WTC11 (cell line): ENCODE measurements around the gene PPP6R1. TPM values are rescaled to one million over a fixed set of nuclear protein-coding genes. Genes with fewer than 3 reads are reported as not detected.

ENCODE experiments used
- ATAC-seq: fragments of 200-7000 bp; cut with Tn5 transposase; 2 replicates; pipeline ENCODE4 v1.10.0; 2021; ENCODE audit warnings: mild to moderate bottlenecking, moderate library complexity
- CTCF ChIA-PET: fragments of 300-600 bp; sonication (Branson Sonifier 250); formaldehyde crosslinking; loops from one replicate; lab custom pipeline; 2021; ENCODE audit warnings: antibody characterized with exemption; lab: Charles Lee
- POLR2A ChIA-PET: fragments of 350-600 bp; sonication (Branson Sonifier 250); formaldehyde crosslinking; loops from one replicate; lab custom pipeline; 2021; ENCODE audit warnings: antibody characterized with exemption; lab: Charles Lee
- DNase-seq: peaks from one replicate; pipeline ENCODE4 v3.0.0; 2021; ENCODE audit warnings: low spot score
- H3K27ac Mint-ChIP-seq: 2 replicates; pipeline ENCODE4 v1.8.0; 2021; ENCODE audit warnings: mixed read lengths
- H3K27me3 Mint-ChIP-seq: 2 replicates; pipeline ENCODE4 v1.8.0; 2021; ENCODE audit warnings: low read depth, mild to moderate bottlenecking, moderate library complexity, mixed read lengths
- H3K36me3 Mint-ChIP-seq: 2 replicates; pipeline ENCODE4 v1.8.0; 2021; ENCODE audit warnings: mixed read lengths
- H3K4me1 Mint-ChIP-seq: 2 replicates; pipeline ENCODE4 v1.8.0; 2022; ENCODE audit warnings: mixed read lengths
- H3K4me3 Mint-ChIP-seq: 2 replicates; pipeline ENCODE4 v1.8.0; 2021; ENCODE audit warnings: mild to moderate bottlenecking, moderate library complexity, mixed read lengths
- H3K9me3 Mint-ChIP-seq: 2 replicates; pipeline ENCODE4 v1.8.0; 2021; ENCODE audit warnings: mixed read lengths
- ATF1 ChIP-seq: sonication (generic); formaldehyde crosslinking; IDR thresholded peaks from 2 replicates; pipeline ENCODE4 v1.8.1; 2023; ENCODE audit warnings: mild to moderate bottlenecking, moderate library complexity, missing genetic modification reagents
- ATF2 ChIP-seq: sonication (generic); formaldehyde crosslinking; IDR thresholded peaks from 2 replicates; pipeline ENCODE4 v1.8.1; 2022; ENCODE audit warnings: low read depth, missing genetic modification reagents, borderline replicate concordance
- CREB1 ChIP-seq: sonication (generic); formaldehyde crosslinking; IDR thresholded peaks from 2 replicates; pipeline ENCODE4 v1.8.0; 2023; ENCODE audit warnings: mild to moderate bottlenecking, missing genetic modification reagents
- CTCF ChIP-seq: fragments of 200-600 bp; IDR thresholded peaks from 2 replicates; pipeline ENCODE4 v1.8.0; 2022; ENCODE audit warnings: antibody characterized with exemption
- EMX1 ChIP-seq: fragments of 250-450 bp; sonication (Bioruptor Pico); IDR thresholded peaks from 2 replicates; pipeline ENCODE4 v1.8.0; 2021; ENCODE audit warnings: mild to moderate bottlenecking
- FOXJ3 ChIP-seq: sonication (generic); formaldehyde crosslinking; IDR thresholded peaks from 2 replicates; pipeline ENCODE4 v1.9.0; 2021; ENCODE audit warnings: missing genetic modification reagents, mild to moderate bottlenecking, borderline replicate concordance
- GTF2I ChIP-seq: fragments of 250-450 bp; sonication (Bioruptor Pico); conservative IDR thresholded peaks from 2 replicates; pipeline ENCODE4 v1.4.0; 2021; ENCODE audit warnings: mild to moderate bottlenecking
- HMGA2 ChIP-seq: fragments of 250-450 bp; sonication (Bioruptor Pico); IDR thresholded peaks from 2 replicates; pipeline ENCODE4 v1.4.0; 2021; ENCODE audit warnings: mild to moderate bottlenecking, moderate library complexity
- IRF2 ChIP-seq: sonication (generic); formaldehyde crosslinking; IDR thresholded peaks from 2 replicates; pipeline ENCODE4 v1.8.0; 2022; ENCODE audit warnings: low read depth, missing genetic modification reagents, borderline replicate concordance
- NFYB ChIP-seq: sonication (generic); formaldehyde crosslinking; conservative IDR thresholded peaks from 2 replicates; pipeline ENCODE4 v1.8.0; 2022; ENCODE audit warnings: low read depth, missing genetic modification reagents
- NR3C1 ChIP-seq: sonication (generic); formaldehyde crosslinking; conservative IDR thresholded peaks from 2 replicates; pipeline ENCODE4 v1.8.1; 2023; ENCODE audit warnings: low read depth, mild to moderate bottlenecking, missing genetic modification reagents
- TP53 ChIP-seq: sonication (generic); formaldehyde crosslinking; IDR thresholded peaks from 2 replicates; pipeline ENCODE4 v1.8.1; 2023; ENCODE audit warnings: mild to moderate bottlenecking, missing genetic modification reagents
- ZNF121 ChIP-seq: sonication (generic); formaldehyde crosslinking; IDR thresholded peaks from 2 replicates; pipeline ENCODE4 v1.8.0; 2023; ENCODE audit warnings: missing genetic modification reagents
- ZNF263 ChIP-seq: sonication (generic); formaldehyde crosslinking; IDR thresholded peaks from 2 replicates; pipeline ENCODE4 v1.8.1; 2022; ENCODE audit warnings: low read depth, mild to moderate bottlenecking, moderate library complexity, missing genetic modification reagents
- ZNF317 ChIP-seq: sonication (generic); formaldehyde crosslinking; IDR thresholded peaks from 2 replicates; pipeline ENCODE4 v1.8.1; 2023; ENCODE audit warnings: low read depth, mild to moderate bottlenecking, moderate library complexity, missing genetic modification reagents, borderline replicate concordance
- ZNF423 ChIP-seq: fragments of 250-450 bp; sonication (Bioruptor Pico); IDR thresholded peaks from 2 replicates; pipeline ENCODE4 v2.1.2; 2022; ENCODE audit warnings: mild to moderate bottlenecking, moderate library complexity
- ZNF425 ChIP-seq: fragments of 250-450 bp; sonication (Bioruptor Pico); conservative IDR thresholded peaks from 2 replicates; pipeline ENCODE4 v1.9.0; 2021; ENCODE audit warnings: mild to moderate bottlenecking
- ZNF512 ChIP-seq: sonication (generic); formaldehyde crosslinking; IDR thresholded peaks from 2 replicates; pipeline ENCODE4 v1.8.1; 2022; ENCODE audit warnings: missing genetic modification reagents, borderline replicate concordance
- total RNA-seq: library from RNA; stranded (reverse); gene quantifications from 3 replicates; pipeline ENCODE4 v1.2.3, GENCODE V29; 2021
- TF ChIP-seq, protein P1 (sequence below): sonication (generic); formaldehyde crosslinking; IDR thresholded peaks from 2 replicates; pipeline ENCODE4 v1.8.0; 2022; ENCODE audit warnings: mild to moderate bottlenecking, missing genetic modification reagents
- TF ChIP-seq, protein P2 (sequence below): sonication (generic); formaldehyde crosslinking; IDR thresholded peaks from 2 replicates; pipeline ENCODE4 v1.8.1; 2023; ENCODE audit warnings: mild to moderate bottlenecking, missing genetic modification reagents, moderate library complexity
- TF ChIP-seq, protein P3 (sequence below): sonication (generic); formaldehyde crosslinking; IDR thresholded peaks from 2 replicates; pipeline ENCODE4 v1.8.1; 2023; ENCODE audit warnings: mild to moderate bottlenecking, missing genetic modification reagents, borderline replicate concordance
- TF ChIP-seq, protein P4 (sequence below): fragments of 250-450 bp; sonication (Bioruptor Pico); IDR thresholded peaks from 2 replicates; pipeline ENCODE4 v2.1.2; 2022; ENCODE audit warnings: mild to moderate bottlenecking, moderate library complexity

PPP6R1 gene
- total RNA-seq, 1 experiment from 2014 or later: 91.8 TPM

DNA sequence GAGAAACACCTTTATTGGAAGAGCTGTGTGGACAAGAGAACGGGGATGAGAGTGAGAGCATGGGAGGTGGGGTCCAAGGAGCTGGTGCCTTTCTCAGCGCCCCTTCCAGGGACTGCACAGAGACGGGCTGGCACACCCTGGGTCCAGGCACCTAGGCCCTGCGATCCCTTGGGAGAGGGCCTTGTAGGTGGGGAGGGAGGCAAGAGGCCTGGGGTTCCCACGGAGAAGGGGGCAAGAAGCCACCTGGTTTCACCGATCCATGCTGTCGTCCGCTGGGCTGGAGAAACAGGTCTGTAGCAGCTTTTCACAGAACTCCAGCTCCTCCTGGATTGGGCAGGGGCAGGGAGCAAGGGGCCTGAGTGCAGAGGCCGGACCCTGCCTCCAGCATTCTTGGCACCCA lies 3.5 kb upstream of the PPP6R1 start (continued):
- TF ChIP-seq, protein P1, sequence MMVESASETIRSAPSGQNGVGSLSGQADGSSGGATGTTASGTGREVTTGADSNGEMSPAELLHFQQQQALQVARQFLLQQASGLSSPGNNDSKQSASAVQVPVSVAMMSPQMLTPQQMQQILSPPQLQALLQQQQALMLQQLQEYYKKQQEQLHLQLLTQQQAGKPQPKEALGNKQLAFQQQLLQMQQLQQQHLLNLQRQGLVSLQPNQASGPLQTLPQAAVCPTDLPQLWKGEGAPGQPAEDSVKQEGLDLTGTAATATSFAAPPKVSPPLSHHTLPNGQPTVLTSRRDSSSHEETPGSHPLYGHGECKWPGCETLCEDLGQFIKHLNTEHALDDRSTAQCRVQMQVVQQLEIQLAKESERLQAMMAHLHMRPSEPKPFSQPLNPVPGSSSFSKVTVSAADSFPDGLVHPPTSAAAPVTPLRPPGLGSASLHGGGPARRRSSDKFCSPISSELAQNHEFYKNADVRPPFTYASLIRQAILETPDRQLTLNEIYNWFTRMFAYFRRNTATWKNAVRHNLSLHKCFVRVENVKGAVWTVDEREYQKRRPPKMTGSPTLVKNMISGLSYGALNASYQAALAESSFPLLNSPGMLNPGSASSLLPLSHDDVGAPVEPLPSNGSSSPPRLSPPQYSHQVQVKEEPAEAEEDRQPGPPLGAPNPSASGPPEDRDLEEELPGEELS (CRISPR knock-in tag): no peak
- no peak for TF ChIP-seq IRF2 (CRISPR knock-in tag)
- TF ChIP-seq NR3C1 (CRISPR knock-in tag): no peak
- no peak for TF ChIP-seq ATF1 (CRISPR knock-in tag)
- TF ChIP-seq ZNF512: no peak
- no peak for TF ChIP-seq ATF2
- TF ChIP-seq ZNF317: no peak
- no peak for TF ChIP-seq FOXJ3 (CRISPR knock-in tag)
- TF ChIP-seq HMGA2 (CRISPR knock-in tag): no peak
- no peak for TF ChIP-seq ZNF425 (CRISPR knock-in tag)
- no peak for TF ChIP-seq TP53 (CRISPR knock-in tag)
- no peak for TF ChIP-seq GTF2I (CRISPR knock-in tag)
- TF ChIP-seq EMX1 (CRISPR knock-in tag): no peak

GRCh38 chr19:55261671-55262126 lies 2.9 kb upstream of the PPP6R1 start:
- ATAC-seq: no peak
- H3K27me3 Mint-ChIP-seq: no peaks in the 10 kb centered on the region
- H3K36me3 Mint-ChIP-seq: peaks cover 9% of the 10 kb centered on the region
- peaks cover 10% of the 10 kb centered on the region for H3K9me3 Mint-ChIP-seq
- peak overlapping the region; percentile 9; the same call in 1 of the 2 replicates for H3K27ac Mint-ChIP-seq
- H3K4me1 Mint-ChIP-seq: peaks cover 22% of the 10 kb centered on the region
- H3K4me3 Mint-ChIP-seq: no peak overlapping the region
- CTCF ChIA-PET: interaction anchor here (0.6 to 1.1 kb wide), 3 partner anchors 86 to 339 kb away, joined by 3 to 5 read pairs (median 3); partner anchors contain the start of gene ZNF524
- DNase-seq: peak; percentile 43
- POLR2A ChIA-PET: interaction anchor here (0.7 to 1.2 kb wide), 2 partner anchors 45 to 122 kb away, joined by 3 read pairs; partner anchors contain the start of gene TMEM238
- TF ChIP-seq, protein P2, sequence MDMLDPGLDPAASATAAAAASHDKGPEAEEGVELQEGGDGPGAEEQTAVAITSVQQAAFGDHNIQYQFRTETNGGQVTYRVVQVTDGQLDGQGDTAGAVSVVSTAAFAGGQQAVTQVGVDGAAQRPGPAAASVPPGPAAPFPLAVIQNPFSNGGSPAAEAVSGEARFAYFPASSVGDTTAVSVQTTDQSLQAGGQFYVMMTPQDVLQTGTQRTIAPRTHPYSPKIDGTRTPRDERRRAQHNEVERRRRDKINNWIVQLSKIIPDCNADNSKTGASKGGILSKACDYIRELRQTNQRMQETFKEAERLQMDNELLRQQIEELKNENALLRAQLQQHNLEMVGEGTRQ (CRISPR knock-in tag): peak; percentile 65
- TF ChIP-seq CREB1 (CRISPR knock-in tag) (no peak), TP53 (CRISPR knock-in tag) (no peak), CTCF (no peak), NFYB (CRISPR knock-in tag) (peak; percentile 66), ZNF121 (CRISPR knock-in tag) (no peak), HMGA2 (CRISPR knock-in tag) (no peak), ZNF423 (CRISPR knock-in tag) (no peak), ZNF263 (CRISPR knock-in tag) (no peak)
- TF ChIP-seq, protein P3, sequence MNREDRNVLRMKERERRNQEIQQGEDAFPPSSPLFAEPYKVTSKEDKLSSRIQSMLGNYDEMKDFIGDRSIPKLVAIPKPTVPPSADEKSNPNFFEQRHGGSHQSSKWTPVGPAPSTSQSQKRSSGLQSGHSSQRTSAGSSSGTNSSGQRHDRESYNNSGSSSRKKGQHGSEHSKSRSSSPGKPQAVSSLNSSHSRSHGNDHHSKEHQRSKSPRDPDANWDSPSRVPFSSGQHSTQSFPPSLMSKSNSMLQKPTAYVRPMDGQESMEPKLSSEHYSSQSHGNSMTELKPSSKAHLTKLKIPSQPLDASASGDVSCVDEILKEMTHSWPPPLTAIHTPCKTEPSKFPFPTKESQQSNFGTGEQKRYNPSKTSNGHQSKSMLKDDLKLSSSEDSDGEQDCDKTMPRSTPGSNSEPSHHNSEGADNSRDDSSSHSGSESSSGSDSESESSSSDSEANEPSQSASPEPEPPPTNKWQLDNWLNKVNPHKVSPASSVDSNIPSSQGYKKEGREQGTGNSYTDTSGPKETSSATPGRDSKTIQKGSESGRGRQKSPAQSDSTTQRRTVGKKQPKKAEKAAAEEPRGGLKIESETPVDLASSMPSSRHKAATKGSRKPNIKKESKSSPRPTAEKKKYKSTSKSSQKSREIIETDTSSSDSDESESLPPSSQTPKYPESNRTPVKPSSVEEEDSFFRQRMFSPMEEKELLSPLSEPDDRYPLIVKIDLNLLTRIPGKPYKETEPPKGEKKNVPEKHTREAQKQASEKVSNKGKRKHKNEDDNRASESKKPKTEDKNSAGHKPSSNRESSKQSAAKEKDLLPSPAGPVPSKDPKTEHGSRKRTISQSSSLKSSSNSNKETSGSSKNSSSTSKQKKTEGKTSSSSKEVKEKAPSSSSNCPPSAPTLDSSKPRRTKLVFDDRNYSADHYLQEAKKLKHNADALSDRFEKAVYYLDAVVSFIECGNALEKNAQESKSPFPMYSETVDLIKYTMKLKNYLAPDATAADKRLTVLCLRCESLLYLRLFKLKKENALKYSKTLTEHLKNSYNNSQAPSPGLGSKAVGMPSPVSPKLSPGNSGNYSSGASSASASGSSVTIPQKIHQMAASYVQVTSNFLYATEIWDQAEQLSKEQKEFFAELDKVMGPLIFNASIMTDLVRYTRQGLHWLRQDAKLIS (CRISPR knock-in tag): no peak
- TF ChIP-seq, protein P4, sequence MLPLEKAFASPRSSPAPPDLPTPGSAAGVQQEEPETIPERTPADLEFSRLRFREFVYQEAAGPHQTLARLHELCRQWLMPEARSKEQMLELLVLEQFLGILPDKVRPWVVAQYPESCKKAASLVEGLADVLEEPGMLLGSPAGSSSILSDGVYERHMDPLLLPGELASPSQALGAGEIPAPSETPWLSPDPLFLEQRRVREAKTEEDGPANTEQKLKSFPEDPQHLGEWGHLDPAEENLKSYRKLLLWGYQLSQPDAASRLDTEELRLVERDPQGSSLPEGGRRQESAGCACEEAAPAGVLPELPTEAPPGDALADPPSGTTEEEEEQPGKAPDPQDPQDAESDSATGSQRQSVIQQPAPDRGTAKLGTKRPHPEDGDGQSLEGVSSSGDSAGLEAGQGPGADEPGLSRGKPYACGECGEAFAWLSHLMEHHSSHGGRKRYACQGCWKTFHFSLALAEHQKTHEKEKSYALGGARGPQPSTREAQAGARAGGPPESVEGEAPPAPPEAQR (CRISPR knock-in tag): no peak
